ENCODE measurements around the gene IL17B. TPM values are rescaled to one million over a fixed set of nuclear protein-coding genes. Genes with fewer than 3 reads are reported as not detected.

IL17B gene
- total and polyA plus RNA-seq, 2 of the 13 experiments (the other 11 are each of a cell fraction or from before 2014, with no cell fraction given): 0.29 to 2.6 TPM

GRCh38 chr5:149415066-149415967 lies 36.2 kb upstream of the IL17B start:
- TF ChIP-seq SMC3 (IDR thresholded peaks at IDR 0.05; ENCODE audit: low read length): no peak
- TF ChIP-seq TARDBP (CRISPR knock-in tag; IDR thresholded peaks at IDR 0.05): no peak
- TF ChIP-seq SMARCC2 (IDR thresholded peaks at IDR 0.05): no peak
- no peak for TF ChIP-seq DR1 (CRISPR knock-in tag; IDR thresholded peaks at IDR 0.05)
- no peak for TF ChIP-seq KLF16 (CRISPR knock-in tag; IDR thresholded peaks at IDR 0.05)
- TF ChIP-seq PHF20 (CRISPR knock-in tag; IDR thresholded peaks at IDR 0.05): no peak
- TF ChIP-seq BCL6 (CRISPR knock-in tag; IDR thresholded peaks at IDR 0.05): no peak
- no peak for TF ChIP-seq ZBTB1 (CRISPR knock-in tag; IDR thresholded peaks at IDR 0.05; ENCODE audit: borderline replicate concordance)
- no peak for TF ChIP-seq THAP8 (CRISPR knock-in tag; IDR thresholded peaks at IDR 0.05; ENCODE audit: borderline replicate concordance)
- peak; percentile 58; the same call in 1 of the 2 replicates for TF ChIP-seq ESRRA (CRISPR knock-in tag; IDR thresholded peaks at IDR 0.05; ENCODE audit: low read depth)
- no peak for TF ChIP-seq AKAP8 (CRISPR knock-in tag; IDR thresholded peaks at IDR 0.05)
- peak; percentile 70 for TF ChIP-seq CEBPG (CRISPR knock-in tag; IDR thresholded peaks at IDR 0.05)
- peak in 1 of 2 experiments; percentile 43; a peak in 1 of 4 replicates for TF ChIP-seq ATF4 (CRISPR knock-in tag; IDR thresholded peaks at IDR 0.05)
- TF ChIP-seq TMF1 (CRISPR knock-in tag; IDR thresholded peaks at IDR 0.05; ENCODE audit: low read depth): no peak
- peak; percentile 73 for TF ChIP-seq CEBPB (IDR thresholded peaks at IDR 0.05; ENCODE audit: borderline replicate concordance, low read depth, low read length)
- TF ChIP-seq KDM6A (CRISPR knock-in tag; IDR thresholded peaks at IDR 0.05; ENCODE audit: low read depth): no peak
- TF ChIP-seq ZFP1 (CRISPR knock-in tag; IDR thresholded peaks at IDR 0.05): no peak
- no peak for TF ChIP-seq GPBP1L1 (CRISPR knock-in tag; IDR thresholded peaks at IDR 0.05)
- TF ChIP-seq HDAC2 (CRISPR knock-in tag; IDR thresholded peaks at IDR 0.05): no peak
- ChIA-PET POLR2A (no interaction called here), CTCF (ENCODE audit: low intra/inter-chr PET ratio, low total read pairs) (no interaction called here)
- Histone ChIP-seq H3K27ac (ENCODE audit: extremely low read length, insufficient read depth, low read length) (no peak overlapping the region), H3K9ac (ENCODE audit: insufficient read depth, low read depth, low read length) (no peak overlapping the region), H4K20me1 (ENCODE audit: insufficient read depth, low read length) (no peaks in the 10 kb centered on the region), H3K36me3 (replicated peaks in 1 of 2; ENCODE audit: control insufficient read depth in 1 of 2, insufficient read depth in 2 of 2, low read length in 2 of 2) (no peaks in the 10 kb centered on the region), H3K27me3 (ENCODE audit: control insufficient read depth in 1 of 2, insufficient read depth in 2 of 2, low read length in 2 of 2) (0 out of 5 replicates have a peak, but pooled peaks cover 0 to 3% of the 10 kb centered on the region in 2 experiments), H3K4me2 (ENCODE audit: low read depth, low read length) (no peak overlapping the region), H3K79me2 (ENCODE audit: insufficient read depth, low read length) (no peaks in the 10 kb centered on the region), H3K4me1 (ENCODE audit: insufficient read depth, low read length) (peaks cover 74% of the 10 kb centered on the region), H2AFZ (ENCODE audit: low read length) (no peak overlapping the region), H3K4me3 (replicated peaks in 1 of 3; ENCODE audit: insufficient read depth in 1 of 3, low read depth in 2 of 3, low read length in 3 of 3) (no peak overlapping the region), H3K9me3 (ENCODE audit: low read length) (no peaks in the 10 kb centered on the region)
- intact Hi-C loops (cut with micrococcal nuclease; ENCODE audit: unreplicated experiment): no loop called here
- no TSS peak for BruUV-seq (replicated peaks)
- FAIRE-seq (no peak), ATAC-seq (no peak), DNase-seq (ENCODE audit: low spot score) (no peak)
- 44% methylated on average over 8 of the region's 10 CpGs for WGBS (ENCODE audit: low lambda C conversion rate)
- in situ Hi-C loops (cut with HindIII; ENCODE audit: extremely low pct_ligation_motif_present, low pct_unique_long_range_greater_than_20kb): no loop called here
